AG04449 (cell line): Measurements from ENCODE around the gene MFRP.

ENCODE experiments used
- CTCF ChIA-PET: fragments of 350-600 bp; formaldehyde crosslinking; extraction: SDS; loops from one replicate; lab custom pipeline; 2021; ENCODE audit warnings: antibody characterized with exemption; lab: Yijun Ruan, JAX
- POLR2A ChIA-PET: fragments of 400-600, 350-600 bp; formaldehyde crosslinking; extraction: SDS; loops from one replicate; lab custom pipeline; 2020; ENCODE audit warnings: antibody characterized with exemption, inconsistent platforms; lab: Yijun Ruan, JAX
- DNase-seq: peaks from one replicate; pipeline ENCODE4 v3.0.0-alpha.2; 2010; ENCODE audit warnings: low read depth, low spot score
- H3K4me3 ChIP-seq: 2 replicates; pipeline ENCODE4 v1.5.1; 2011; ENCODE audit warnings: low read depth, mild to moderate bottlenecking, control low read depth, low read length
- TF ChIP-seq, protein P1 (sequence below): IDR thresholded peaks from one replicate; pipeline ENCODE4 v1.5.1; 2011; ENCODE audit warnings: mild to moderate bottlenecking, moderate library complexity, low read length, control low read depth, inconsistent platforms; ENCODE audit not compliant: insufficient read depth; ENCODE audit errors: missing control alignments

Gene MFRP

GRCh38 chr11:119361056-119361787, 14.7 kb upstream of the MFRP start:
- TF ChIP-seq, protein P1, sequence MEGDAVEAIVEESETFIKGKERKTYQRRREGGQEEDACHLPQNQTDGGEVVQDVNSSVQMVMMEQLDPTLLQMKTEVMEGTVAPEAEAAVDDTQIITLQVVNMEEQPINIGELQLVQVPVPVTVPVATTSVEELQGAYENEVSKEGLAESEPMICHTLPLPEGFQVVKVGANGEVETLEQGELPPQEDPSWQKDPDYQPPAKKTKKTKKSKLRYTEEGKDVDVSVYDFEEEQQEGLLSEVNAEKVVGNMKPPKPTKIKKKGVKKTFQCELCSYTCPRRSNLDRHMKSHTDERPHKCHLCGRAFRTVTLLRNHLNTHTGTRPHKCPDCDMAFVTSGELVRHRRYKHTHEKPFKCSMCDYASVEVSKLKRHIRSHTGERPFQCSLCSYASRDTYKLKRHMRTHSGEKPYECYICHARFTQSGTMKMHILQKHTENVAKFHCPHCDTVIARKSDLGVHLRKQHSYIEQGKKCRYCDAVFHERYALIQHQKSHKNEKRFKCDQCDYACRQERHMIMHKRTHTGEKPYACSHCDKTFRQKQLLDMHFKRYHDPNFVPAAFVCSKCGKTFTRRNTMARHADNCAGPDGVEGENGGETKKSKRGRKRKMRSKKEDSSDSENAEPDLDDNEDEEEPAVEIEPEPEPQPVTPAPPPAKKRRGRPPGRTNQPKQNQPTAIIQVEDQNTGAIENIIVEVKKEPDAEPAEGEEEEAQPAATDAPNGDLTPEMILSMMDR: no peak
- ChIA-PET CTCF (interaction anchor here (0.8 to 4.0 kb wide), 15 partner anchors 8 to 173 kb away, joined by 3 to 86 read pairs (median 6); partner anchors contain the start of genes C1QTNF5 and USP2), POLR2A (interaction anchor here (0.8 to 1.0 kb wide), 2 partner anchors 24 to 114 kb away, joined by 3 to 5 read pairs; no protein-coding TSS in a partner anchor)
- no peak overlapping the region for H3K4me3 ChIP-seq
- DNase-seq: no peak

GRCh38 chr11:119359365-119360214, 13.1 kb upstream of the MFRP start:
- H3K4me3 ChIP-seq: no peak overlapping the region
- TF ChIP-seq, protein P1: no peak
- DNase-seq: no peak
- ChIA-PET POLR2A (no interaction called here), CTCF (interaction anchor here (1.0 to 5.1 kb wide), 11 partner anchors 8 to 115 kb away, joined by 3 to 365 read pairs (median 84); partner anchors contain the start of genes C1QTNF5, MFRP and USP2)

- ChIA-PET CTCF (interaction anchor here (0.8 to 5.1 kb wide), 23 partner anchors 11 to 153 kb away, joined by 3 to 365 read pairs (median 9); partner anchors contain the start of genes C1QTNF5, MFRP and USP2), POLR2A (interaction anchor here (0.6 to 1.4 kb wide), 2 partner anchors 18 to 19 kb away, joined by 3 to 11 read pairs; no protein-coding TSS in a partner anchor)
- peak overlapping the region; percentile 69 for H3K4me3 ChIP-seq
- DNase-seq: no peak
- TF ChIP-seq, protein P1: no peak
Measured at GRCh38 chr11:119357074-119357473, 10.6 kb upstream of the MFRP start.

DNA sequence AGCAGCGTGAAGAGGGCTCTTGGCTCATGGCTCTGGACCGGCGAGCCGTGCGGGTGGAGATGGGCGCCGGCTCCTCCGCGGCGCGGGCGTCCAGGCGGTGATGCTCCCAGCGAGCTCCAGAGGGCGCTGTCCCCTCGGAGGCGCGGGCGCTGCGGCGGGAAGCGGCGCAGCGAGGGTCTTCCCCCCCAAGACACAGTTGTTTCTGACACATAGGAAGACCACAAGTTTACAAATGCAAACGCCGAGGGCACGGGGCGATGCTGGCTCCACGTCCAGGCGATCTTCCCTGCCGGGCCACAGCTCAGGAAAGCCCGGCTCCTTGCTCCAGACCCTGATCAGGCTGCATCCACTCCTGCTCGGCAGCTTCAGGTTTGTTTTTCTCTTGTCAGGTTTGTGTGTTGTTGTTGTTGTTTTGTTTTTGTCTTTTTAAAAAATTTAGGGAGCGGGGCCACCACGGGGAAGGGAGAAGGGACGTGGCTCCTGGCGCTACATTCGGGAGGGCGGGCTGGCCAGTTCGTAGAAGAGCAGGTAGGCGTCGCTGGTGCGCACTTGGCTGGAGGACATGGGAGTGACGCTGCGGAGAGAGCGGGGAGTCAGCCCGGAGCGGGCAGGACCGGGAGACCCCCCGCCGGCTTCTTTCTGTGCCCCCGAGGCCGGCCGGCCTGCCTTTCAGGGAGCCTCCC, 10.0 kb upstream of the MFRP start:
- TF ChIP-seq, protein P1: peak; percentile 98
- ChIA-PET CTCF (interaction anchor here (0.6 to 5.1 kb wide), 44 partner anchors 11 to 1433 kb away, joined by 3 to 365 read pairs (median 5); partner anchors contain the start of genes C1QTNF5, CBL, MFRP and RNF26), POLR2A (interaction anchor here (0.6 to 1.4 kb wide), 2 partner anchors 18 to 19 kb away, joined by 3 to 11 read pairs; no protein-coding TSS in a partner anchor)

DNA sequence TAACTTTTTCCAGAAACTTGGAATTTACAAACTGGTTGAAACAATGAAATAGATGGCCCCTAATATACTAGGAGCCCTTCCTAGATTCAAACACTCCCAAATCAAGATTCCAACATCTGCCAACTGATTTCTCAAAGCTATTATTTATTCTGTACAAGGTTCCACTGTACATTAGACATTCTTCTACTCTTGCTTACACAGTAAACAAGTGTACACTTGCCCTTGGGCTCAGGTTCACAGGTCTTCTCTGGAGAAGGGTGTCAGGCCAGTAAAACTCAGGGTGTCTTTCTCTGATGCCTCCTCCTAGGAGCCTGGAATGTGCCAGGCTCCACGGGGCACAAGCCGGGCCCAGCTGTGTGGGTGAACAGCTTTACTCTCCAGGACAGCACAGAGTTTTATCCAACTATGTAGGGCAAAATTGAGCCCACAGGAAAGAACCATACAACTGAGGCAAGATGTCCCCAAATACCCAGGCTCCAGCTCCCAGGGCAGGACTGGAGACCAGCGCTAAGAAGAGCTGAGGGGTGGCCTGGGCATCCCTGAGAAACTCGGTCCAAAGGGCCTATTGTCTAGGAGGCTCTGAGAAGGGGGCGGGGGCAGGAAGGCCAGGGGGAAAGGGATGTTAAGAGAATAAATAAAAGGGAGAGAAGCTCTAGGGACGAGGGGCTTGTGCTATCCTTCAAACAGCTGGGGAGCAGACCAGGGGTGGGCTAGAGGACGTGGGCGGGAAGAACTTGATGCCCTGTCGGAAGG, 8.8 kb upstream of the MFRP start:
- ChIA-PET CTCF (interaction anchor here (0.8 to 5.1 kb wide), 29 partner anchors 11 to 724 kb away, joined by 3 to 365 read pairs (median 8); partner anchors contain the start of genes C1QTNF5, CBL, MFRP and RNF26), POLR2A (interaction anchor here (1.2 to 1.4 kb wide), 2 partner anchors 17 to 78 kb away, joined by 4 to 11 read pairs; no protein-coding TSS in a partner anchor)
- TF ChIP-seq, protein P1: no peak
- no peak overlapping the region for H3K4me3 ChIP-seq
- DNase-seq: no peak

More for the DNA sequence above, 10.0 kb upstream of the MFRP start:
- H3K4me3 ChIP-seq: peak overlapping the region; percentile 69
- DNase-seq: no peak
